ENCODE results near the gene LMX1B.
A peak's percentile ranks its signal among the peaks of the same experiment; 100 is the strongest.

LMX1B gene

GRCh38 chr9:126583144-126583760 is 30.5 kb upstream of the LMX1B start:
- Histone ChIP-seq H3K36me3 (no peaks in the 10 kb centered on the region), H4K20me1 (no peaks in the 10 kb centered on the region), H3K4me1 (peaks cover 0 to 8% (median 0%) of the 10 kb centered on the region in 10 experiments; a peak in 2 of 20 replicates), H3K27me3 (no peaks in the 10 kb centered on the region), H3K9me3 (replicated peaks in 1 of 11) (no peaks in the 10 kb centered on the region), H3K27ac (no peak overlapping the region), H3K9ac (no peak overlapping the region), H3K4me2 (no peak overlapping the region), H3K4me3 (no peak overlapping the region)
- TF ChIP-seq Cebpa-rat (IDR thresholded peaks at IDR 0.05), result no peak

GRCh38 chr9:126584611-126585010 is 29.1 kb upstream of the LMX1B start:
- Histone ChIP-seq H3K27me3 (no peaks in the 10 kb centered on the region), H3K9me3 (replicated peaks in 1 of 11) (no peaks in the 10 kb centered on the region), H3K36me3 (no peaks in the 10 kb centered on the region), H4K20me1 (no peaks in the 10 kb centered on the region), H3K27ac (no peak overlapping the region), H3K4me3 (no peak overlapping the region), H3K9ac (no peak overlapping the region), H3K4me2 (no peak overlapping the region), H3K4me1 (peaks cover 0 to 8% (median 0%) of the 10 kb centered on the region in 10 experiments; a peak in 2 of 20 replicates)
- TF ChIP-seq Cebpa-rat (IDR thresholded peaks at IDR 0.05), result no peak

GRCh38 chr9:126586236-126586635 is 27.5 kb upstream of the LMX1B start:
- H3K4me2 ChIP-seq, result no peak overlapping the region
- H3K4me1 ChIP-seq, result peaks cover 0 to 8% (median 0%) of the 10 kb centered on the region in 10 experiments; a peak in 2 of 20 replicates
- H3K36me3 ChIP-seq, result no peaks in the 10 kb centered on the region

GRCh38 chr9:126587187-126588185 is 26.2 kb upstream of the LMX1B start:
- H3K36me3 ChIP-seq, result no peaks in the 10 kb centered on the region
- H4K20me1 ChIP-seq, result no peaks in the 10 kb centered on the region
- no peak overlapping the region for H3K9ac ChIP-seq
- H3K27me3 ChIP-seq, result no peaks in the 10 kb centered on the region
- H3K27ac ChIP-seq, result no peak overlapping the region; a peak in 1 of 22 replicates
- peaks cover 0 to 8% (median 0%) of the 10 kb centered on the region in 10 experiments; a peak in 2 of 20 replicates for H3K4me1 ChIP-seq
- no peak for TF ChIP-seq Cebpa-rat (IDR thresholded peaks at IDR 0.05)
- no peaks in the 10 kb centered on the region for H3K9me3 ChIP-seq (replicated peaks in 1 of 11)
- H3K4me3 ChIP-seq, result no peak overlapping the region
- H3K4me2 ChIP-seq, result peak overlapping the region in 1 of 11 experiments; percentile 50; a peak in 1 of 22 replicates

More at GRCh38 chr9:126586236-126586635, 27.5 kb upstream of the LMX1B start:
- Histone ChIP-seq H3K27ac (no peak overlapping the region), H3K27me3 (no peaks in the 10 kb centered on the region), H4K20me1 (no peaks in the 10 kb centered on the region), H3K9me3 (replicated peaks in 1 of 11) (no peaks in the 10 kb centered on the region), H3K9ac (no peak overlapping the region), H3K4me3 (no peak overlapping the region)
- TF ChIP-seq Cebpa-rat (IDR thresholded peaks at IDR 0.05), result no peak

- Histone ChIP-seq H3K4me3 (no peak overlapping the region), H3K27me3 (no peaks in the 10 kb centered on the region)
- no peak for TF ChIP-seq Cebpa-rat (IDR thresholded peaks at IDR 0.05)
These were observed 25.1 kb upstream of the LMX1B start for GRCh38 chr9:126588491-126589168.

GRCh38 chr9:126589349-126589748 is 24.4 kb upstream of the LMX1B start:
- H3K9me3 ChIP-seq (replicated peaks in 1 of 11), result no peaks in the 10 kb centered on the region
- H4K20me1 ChIP-seq, result no peaks in the 10 kb centered on the region
- no peaks in the 10 kb centered on the region for H3K27me3 ChIP-seq
- H3K27ac ChIP-seq, result no peak overlapping the region
- peaks cover 0 to 8% (median 0%) of the 10 kb centered on the region in 10 experiments; a peak in 2 of 20 replicates for H3K4me1 ChIP-seq
- no peak overlapping the region for H3K4me3 ChIP-seq
- H3K4me2 ChIP-seq, result no peak overlapping the region
- no peaks in the 10 kb centered on the region for H3K36me3 ChIP-seq
- TF ChIP-seq Cebpa-rat (IDR thresholded peaks at IDR 0.05), result no peak
- no peak overlapping the region for H3K9ac ChIP-seq

More at GRCh38 chr9:126588491-126589168, 25.1 kb upstream of the LMX1B start:
- no peaks in the 10 kb centered on the region for H3K9me3 ChIP-seq (replicated peaks in 1 of 11)
- H3K9ac ChIP-seq, result no peak overlapping the region
- no peak overlapping the region for H3K27ac ChIP-seq
- no peaks in the 10 kb centered on the region for H3K36me3 ChIP-seq
- peaks cover 0 to 8% (median 0%) of the 10 kb centered on the region in 10 experiments; a peak in 2 of 20 replicates for H3K4me1 ChIP-seq
- no peaks in the 10 kb centered on the region for H4K20me1 ChIP-seq
- no peak overlapping the region for H3K4me2 ChIP-seq

- 0 out of 22 replicates have a peak, but pooled peaks cover 0 to 5% (median 0%) of the 10 kb centered on the region in 11 experiments for H3K27me3 ChIP-seq
- H3K9ac ChIP-seq, result no peak overlapping the region
- no peaks in the 10 kb centered on the region for H3K36me3 ChIP-seq
- H3K4me1 ChIP-seq, result peaks cover 0 to 8% (median 0%) of the 10 kb centered on the region in 10 experiments; a peak in 2 of 20 replicates
- peaks cover 0 to 3% (median 2%) of the 10 kb centered on the region in 11 experiments; a peak in 4 of 22 replicates for H3K9me3 ChIP-seq (replicated peaks in 1 of 11)
- no peak overlapping the region for H3K27ac ChIP-seq
- H4K20me1 ChIP-seq, result no peaks in the 10 kb centered on the region
- no peak overlapping the region for H3K4me2 ChIP-seq
- H3K4me3 ChIP-seq, result no peak overlapping the region
- TF ChIP-seq Cebpa-rat (IDR thresholded peaks at IDR 0.05), result no peak
These were observed 22.6 kb upstream of the LMX1B start for GRCh38 chr9:126591083-126591482.

GRCh38 chr9:126591922-126592321 is 21.8 kb upstream of the LMX1B start:
- H3K36me3 ChIP-seq, result no peaks in the 10 kb centered on the region
- H3K4me1 ChIP-seq, result peaks cover 0 to 8% (median 0%) of the 10 kb centered on the region in 10 experiments; a peak in 2 of 20 replicates
- H3K27ac ChIP-seq, result no peak overlapping the region
- TF ChIP-seq Cebpa-rat (IDR thresholded peaks at IDR 0.05), result no peak
- no peak overlapping the region for H3K4me3 ChIP-seq
- H3K27me3 ChIP-seq, result 0 out of 22 replicates have a peak, but pooled peaks cover 0 to 5% (median 0%) of the 10 kb centered on the region in 11 experiments
- H3K9ac ChIP-seq, result no peak overlapping the region
- H4K20me1 ChIP-seq, result no peaks in the 10 kb centered on the region
- H3K4me2 ChIP-seq, result no peak overlapping the region
- H3K9me3 ChIP-seq (replicated peaks in 1 of 11), result peaks cover 0 to 6% (median 4%) of the 10 kb centered on the region in 11 experiments; a peak in 4 of 22 replicates
